GM18870 (cell line): ENCODE data around the gene MAVS.
"Not testable (repeated sequence)": the region's sequence is repeated elsewhere in the genome, so short reads cannot be mapped to it uniquely, and the experiment has no call there.

ENCODE experiments used
- ATAC-seq: cut with Tn5 transposase; IDR thresholded peaks from one replicate; pipeline ENCODE4 v1.9.1; 2021; ENCODE audit warnings: moderate library complexity; ENCODE audit not compliant: unreplicated experiment

The MAVS gene

GRCh38 chr20:3878921-3879274, 32.3 kb downstream of the MAVS start:
- ATAC-seq, result not testable (repeated sequence)

- ATAC-seq, result no peak
These were observed 39.1 kb downstream of the MAVS start for GRCh38 chr20:3885715-3886114.

GRCh38 chr20:3887876-3888620, 41.4 kb downstream of the MAVS start:
- ATAC-seq, result no peak

GRCh38 chr20:3888622-3889488, 42.2 kb downstream of the MAVS start, which contains the start of gene PANK2:
TSS of gene PANK2 (plus strand) at chr20:3889387.
- ATAC-seq, result peak; percentile 83

GRCh38 chr20:3889489-3890397, 43.1 kb downstream of the MAVS start:
- no peak for ATAC-seq

GRCh38 chr20:3890398-3890751, 43.7 kb downstream of the MAVS start:
- no peak for ATAC-seq

GRCh38 chr20:3890999-3891929, 44.6 kb downstream of the MAVS start:
- ATAC-seq, result no peak

GRCh38 chr20:3894796-3895195, 48.2 kb downstream of the MAVS start:
- no peak for ATAC-seq

GRCh38 chr20:3896302-3896701, 49.7 kb downstream of the MAVS start:
- ATAC-seq, result no peak

- no peak for ATAC-seq
These were observed 50.4 kb downstream of the MAVS start for GRCh38 chr20:3896853-3897583.

- ATAC-seq, result not testable (repeated sequence)
These were observed 51.5 kb downstream of the MAVS start for GRCh38 chr20:3898181-3898580.

GRCh38 chr20:3898639-3899038, 52.0 kb downstream of the MAVS start:
- no peak for ATAC-seq

- no peak for ATAC-seq
These were observed 53.6 kb downstream of the MAVS start for GRCh38 chr20:3900187-3900604.

GRCh38 chr20:3901028-3901705, 54.5 kb downstream of the MAVS start:
- no peak for ATAC-seq

- no peak for ATAC-seq
These were observed 55.2 kb downstream of the MAVS start for GRCh38 chr20:3901706-3902440.

GRCh38 chr20:3902446-3902845, 55.8 kb downstream of the MAVS start:
- no peak for ATAC-seq

GRCh38 chr20:3904224-3904623, 57.6 kb downstream of the MAVS start:
- no peak for ATAC-seq

- ATAC-seq, result no peak
These were observed 58.2 kb downstream of the MAVS start for GRCh38 chr20:3904857-3905256.
